Prostate gland (tissue), 2 donors: ENCODE data around the gene ALG14. TPM values are rescaled to one million over a fixed set of nuclear protein-coding genes. Genes with fewer than 3 reads are reported as not detected.
A peak's percentile ranks its signal among the peaks of the same experiment; 100 is the strongest.

Experiments used
- DNase-seq: peaks from one replicate; pipeline ENCODE4 v3.0.0-alpha.2; 2019; ENCODE audit warnings: low spot score
- H3K27ac ChIP-seq, 2 donors: fragments of 200-600 bp; sonication (generic); 2 replicates each; pipeline ENCODE4 v1.5.1; 2017 to 2019
- H3K27me3 ChIP-seq: fragments of 200-600 bp; sonication (generic); replicated peaks from 2 replicates; pipeline ENCODE4 v1.5.1; 2019; ENCODE audit not compliant: insufficient read depth
- H3K36me3 ChIP-seq, 2 donors: fragments of 200-600 bp; sonication (generic); 1 replicate in 1 of 2; 2 replicates in 1 of 2; pipeline versions ENCODE4 v1.5.1 to v1.8.1; 2017 to 2019
- H3K4me1 ChIP-seq: fragments of 200-600 bp; sonication (generic); replicated peaks from 2 replicates; pipeline ENCODE4 v1.5.1; 2019
- H3K4me3 ChIP-seq, 2 donors: fragments of 200-600 bp; sonication (generic); 2 replicates each; pipeline ENCODE4 v1.5.1; 2017 to 2019
- H3K9me3 ChIP-seq: fragments of 200-600 bp; sonication (generic); 2 replicates; pipeline ENCODE4 v1.5.1; 2017
- POLR2A ChIP-seq: fragments of 450-650 bp; IDR thresholded peaks from one replicate; pipeline ENCODE4 v1.6.1; 2016; ENCODE audit warnings: antibody characterized with exemption, mild to moderate bottlenecking
- POLR2AphosphoS5 ChIP-seq: sonication (generic); formaldehyde crosslinking; IDR thresholded peaks from one replicate; pipeline ENCODE4 v1.6.1; 2017; ENCODE audit warnings: antibody characterized with exemption
- WGBS: methylation state at CpG from one replicate; pipeline ENCODE4 v1.1.5; 2018; 5-methylcytosine and 5-hydroxymethylcytosine counted together
- intact Hi-C: fragments of 100-400 bp; cut with DNase I; formaldehyde crosslinking; loops from one replicate; pipeline ENCODE4 v1.14.2; 2022
- total RNA-seq, 2 donors: library from RNA; depleted of rRNA; stranded (reverse); fragments of >200 nt; gene quantifications; one replicate each; pipeline ENCODE4 v1.1.0, GENCODE V29; 2016
- TF ChIP-seq, protein P1 (sequence below), 4 experiments: fragments of 200-600 bp in 2 of 4; fragments of 450-650 bp in 2 of 4; sonication (generic) in 2 of 4; IDR thresholded peaks; 1 replicate in 3 of 4; 2 replicates in 1 of 4; pipeline ENCODE4 v1.5.1; 2016 to 2019; ENCODE audit warnings: antibody characterized with exemption in 4 of 4, mild to moderate bottlenecking in 2 of 4, moderate library complexity in 2 of 4

Gene ALG14
- total RNA-seq, 2 donors from 2014 or later, result 2.0 to 2.3 TPM

DNA sequence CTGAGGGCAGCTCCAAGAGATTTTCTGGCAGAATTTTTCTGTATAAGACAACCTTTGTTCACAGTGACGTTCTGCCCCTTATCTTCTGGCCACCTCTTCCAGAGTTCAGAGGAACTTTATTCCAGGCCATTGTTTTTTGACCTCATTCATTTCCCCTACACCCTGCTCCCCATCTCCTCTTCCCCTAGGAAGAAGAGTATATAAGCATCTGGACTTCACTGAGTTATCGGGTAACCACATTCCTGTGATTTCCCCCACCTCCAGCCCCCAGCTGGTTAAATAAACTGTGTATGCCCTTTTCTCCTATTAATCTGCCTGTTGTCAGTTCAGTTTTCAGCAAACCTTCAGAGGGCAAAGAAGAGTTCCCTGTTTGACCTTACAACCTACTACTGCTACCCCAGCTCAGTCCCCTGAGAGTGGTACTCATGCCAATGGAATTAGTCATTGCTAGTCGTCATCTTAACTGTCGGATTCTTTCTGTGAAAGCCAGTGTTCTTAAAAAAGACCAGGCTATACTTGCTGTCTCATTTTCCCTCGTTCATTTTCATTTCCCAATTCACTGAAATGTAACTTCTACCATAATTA lies 14.3 kb upstream of the ALG14 start:
- no peaks in the 10 kb centered on the region for H3K4me1 ChIP-seq
- intact Hi-C loops, result no loop called here
- 30% methylated on average over 5 of the region's 5 CpGs for WGBS
- no peak for DNase-seq
- no peaks in the 10 kb centered on the region for H3K27me3 ChIP-seq
- no peaks in the 10 kb centered on the region for H3K9me3 ChIP-seq
- no peak overlapping the region for H3K4me3 ChIP-seq
- H3K36me3 ChIP-seq, result no peaks in the 10 kb centered on the region
- TF ChIP-seq POLR2AphosphoS5 (no peak), POLR2A (no peak)
- TF ChIP-seq, protein P1, sequence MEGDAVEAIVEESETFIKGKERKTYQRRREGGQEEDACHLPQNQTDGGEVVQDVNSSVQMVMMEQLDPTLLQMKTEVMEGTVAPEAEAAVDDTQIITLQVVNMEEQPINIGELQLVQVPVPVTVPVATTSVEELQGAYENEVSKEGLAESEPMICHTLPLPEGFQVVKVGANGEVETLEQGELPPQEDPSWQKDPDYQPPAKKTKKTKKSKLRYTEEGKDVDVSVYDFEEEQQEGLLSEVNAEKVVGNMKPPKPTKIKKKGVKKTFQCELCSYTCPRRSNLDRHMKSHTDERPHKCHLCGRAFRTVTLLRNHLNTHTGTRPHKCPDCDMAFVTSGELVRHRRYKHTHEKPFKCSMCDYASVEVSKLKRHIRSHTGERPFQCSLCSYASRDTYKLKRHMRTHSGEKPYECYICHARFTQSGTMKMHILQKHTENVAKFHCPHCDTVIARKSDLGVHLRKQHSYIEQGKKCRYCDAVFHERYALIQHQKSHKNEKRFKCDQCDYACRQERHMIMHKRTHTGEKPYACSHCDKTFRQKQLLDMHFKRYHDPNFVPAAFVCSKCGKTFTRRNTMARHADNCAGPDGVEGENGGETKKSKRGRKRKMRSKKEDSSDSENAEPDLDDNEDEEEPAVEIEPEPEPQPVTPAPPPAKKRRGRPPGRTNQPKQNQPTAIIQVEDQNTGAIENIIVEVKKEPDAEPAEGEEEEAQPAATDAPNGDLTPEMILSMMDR (IDR thresholded peaks at IDR 0.05), result no peak
- no peak overlapping the region for H3K27ac ChIP-seq

DNA sequence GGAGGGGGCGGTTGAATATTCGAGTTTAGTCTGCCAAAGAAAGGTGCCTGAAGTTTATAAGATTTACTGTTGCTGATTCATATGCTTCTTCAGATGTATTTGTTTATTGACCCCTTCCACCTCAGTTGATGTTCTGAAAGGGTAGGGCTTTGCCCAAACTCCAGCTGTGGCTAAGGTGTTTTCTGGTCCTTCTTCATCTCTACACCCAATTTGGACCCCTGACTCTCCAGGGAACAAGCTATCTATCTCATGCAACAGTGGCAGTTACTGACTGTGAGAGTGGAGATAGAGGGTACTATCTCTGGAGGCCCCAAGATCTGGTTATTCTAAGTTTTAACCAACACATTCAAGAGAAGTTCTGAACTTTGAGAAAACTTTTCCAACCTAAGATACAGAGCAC lies 12.6 kb upstream of the ALG14 start:
- H3K27me3 ChIP-seq, result no peaks in the 10 kb centered on the region
- H3K27ac ChIP-seq, result no peak overlapping the region
- intact Hi-C loops, result no loop called here
- no peaks in the 10 kb centered on the region for H3K4me1 ChIP-seq
- 56% methylated on average over 2 of the region's 2 CpGs for WGBS
- H3K9me3 ChIP-seq, result no peaks in the 10 kb centered on the region
- H3K36me3 ChIP-seq, result no peaks in the 10 kb centered on the region
- no peak for TF ChIP-seq POLR2AphosphoS5
- no peak for TF ChIP-seq POLR2A
- no peak for DNase-seq
- H3K4me3 ChIP-seq, result no peak overlapping the region

DNA sequence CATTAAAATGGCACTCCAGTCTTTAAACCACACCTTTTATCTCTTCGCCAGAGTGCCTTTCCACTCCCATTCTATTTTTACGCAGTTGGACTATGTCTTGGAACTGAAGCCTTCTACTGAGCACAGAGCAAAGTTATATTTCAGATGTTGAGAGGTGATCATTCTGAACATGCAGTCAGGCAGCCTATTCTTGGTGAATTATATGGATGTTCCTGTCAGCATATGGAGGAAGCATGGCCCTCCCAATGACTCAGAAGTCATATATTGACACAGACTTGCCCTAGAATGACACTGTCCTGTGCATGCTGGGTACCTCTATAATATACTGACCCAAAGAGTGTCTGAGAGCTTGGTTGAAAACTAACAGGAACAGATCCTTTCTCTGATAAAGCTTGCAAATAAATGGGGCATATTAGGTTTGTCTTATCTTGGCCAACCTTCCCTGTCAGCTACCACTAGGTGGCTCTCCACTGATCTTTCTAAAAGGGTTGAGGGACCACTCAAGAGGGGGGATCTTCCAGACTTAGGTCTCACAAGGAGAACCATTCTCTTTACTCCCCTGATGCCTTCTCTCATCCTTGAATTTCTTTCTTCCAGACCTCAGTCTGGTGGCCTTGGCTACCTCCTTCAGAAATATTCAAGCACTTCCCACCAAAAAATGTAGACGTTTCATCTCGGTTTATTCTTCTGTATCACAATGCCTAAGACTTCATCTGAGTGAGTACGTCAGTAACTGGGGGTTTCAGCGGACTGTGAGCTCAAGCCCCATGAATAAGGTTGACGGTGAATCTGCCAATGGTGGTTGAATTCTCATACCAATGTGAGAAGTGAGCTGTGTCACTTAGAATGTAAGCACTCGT lies 11.8 kb upstream of the ALG14 start:
- Histone ChIP-seq H3K4me3 (no peak overlapping the region), H3K4me1 (no peaks in the 10 kb centered on the region), H3K27ac (no peak overlapping the region), H3K9me3 (no peaks in the 10 kb centered on the region), H3K36me3 (no peaks in the 10 kb centered on the region), H3K27me3 (no peaks in the 10 kb centered on the region)
- TF ChIP-seq, protein P1 (IDR thresholded peaks at IDR 0.05), result peak in 3 of 4 experiments; percentile 27 to 39 (median 30)
- no peak for TF ChIP-seq POLR2AphosphoS5
- WGBS, result 72% methylated on average over 8 of the region's 8 CpGs
- DNase-seq, result no peak
- intact Hi-C loops, result no loop called here

DNA sequence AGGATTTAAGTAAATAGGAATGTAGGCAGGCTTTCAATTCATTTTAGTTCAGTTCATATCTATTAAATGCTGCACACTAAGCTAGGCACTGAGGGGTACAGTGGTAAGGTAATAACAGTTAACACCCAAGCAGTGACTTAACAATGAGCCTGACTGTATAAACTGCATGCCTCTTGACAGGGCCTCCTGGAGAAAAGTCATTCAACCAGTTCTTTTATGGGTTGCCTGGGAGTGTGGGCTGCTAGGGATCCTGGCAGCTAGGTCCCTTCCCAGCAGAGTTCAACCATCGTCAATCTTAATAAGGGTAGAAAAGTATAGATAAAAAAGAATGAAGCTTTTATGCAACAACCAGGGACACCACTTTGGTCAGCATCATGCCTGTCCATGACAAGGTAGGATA lies 8.1 kb upstream of the ALG14 start:
- WGBS, result 31% methylated on average over 1 of the region's 1 CpG
- H3K9me3 ChIP-seq, result no peaks in the 10 kb centered on the region
- H3K4me1 ChIP-seq, result no peaks in the 10 kb centered on the region
- H3K27me3 ChIP-seq, result no peaks in the 10 kb centered on the region
- H3K36me3 ChIP-seq, result no peaks in the 10 kb centered on the region
- no peak overlapping the region for H3K4me3 ChIP-seq
- H3K27ac ChIP-seq, result no peak overlapping the region
- intact Hi-C loops, result no loop called here
- no peak for DNase-seq
- TF ChIP-seq, protein P1 (IDR thresholded peaks at IDR 0.05), result no peak
- TF ChIP-seq POLR2A, result no peak
- TF ChIP-seq POLR2AphosphoS5, result no peak

DNA sequence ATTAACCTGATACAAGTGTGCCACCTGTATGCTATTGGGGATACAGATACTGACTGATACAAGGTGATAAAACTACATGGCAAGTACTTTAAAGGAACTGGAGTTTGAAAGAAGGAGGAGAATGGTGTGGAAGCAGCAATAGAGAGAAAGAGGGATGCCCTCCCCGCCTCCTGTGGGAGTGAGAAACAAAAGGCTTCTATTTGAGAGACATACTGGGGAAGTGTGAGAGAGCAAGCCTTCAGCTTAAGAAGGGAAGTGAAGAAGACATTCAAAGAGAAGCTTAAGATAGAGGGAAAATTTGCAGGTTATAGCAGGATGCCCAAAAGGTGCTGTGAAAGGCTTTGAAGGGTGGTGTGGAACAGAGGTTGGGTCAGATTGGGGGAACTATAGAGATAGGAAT lies 7.7 kb upstream of the ALG14 start:
- Histone ChIP-seq H3K9me3 (no peaks in the 10 kb centered on the region), H3K27me3 (no peaks in the 10 kb centered on the region), H3K36me3 (no peaks in the 10 kb centered on the region), H3K4me1 (no peaks in the 10 kb centered on the region), H3K4me3 (no peak overlapping the region), H3K27ac (no peak overlapping the region)
- no peak for DNase-seq
- 81% methylated on average over 1 of the region's 1 CpG for WGBS
- intact Hi-C loops, result no loop called here
- TF ChIP-seq, protein P1 (IDR thresholded peaks at IDR 0.05), result no peak
- no peak for TF ChIP-seq POLR2A
- no peak for TF ChIP-seq POLR2AphosphoS5
